IMR-90 (cell line): ENCODE results near the gene ART3. TPM values are rescaled to one million over a fixed set of nuclear protein-coding genes. Genes with fewer than 3 reads are reported as not detected.
A peak's percentile ranks its signal among the peaks of the same experiment; 100 is the strongest.

Source experiments
- ATAC-seq: fragments of 200-7000 bp; cut with Tn5 transposase; 2 replicates; pipeline ENCODE4 v1.9.1; 2020; ENCODE audit warnings: low read depth, mild to moderate bottlenecking, moderate library complexity
- BruUV-seq: library from RNA; stranded (reverse); fragments of 400-500 nt; replicated peaks from 2 replicates; lab custom pipeline; 2021; lab: Mats Ljungman, UMichigan
- CTCF ChIA-PET: fragments of 300-600 bp; formaldehyde crosslinking; extraction: SDS; loops from one replicate; lab custom pipeline; 2021; ENCODE audit warnings: antibody characterized with exemption; lab: Yijun Ruan, JAX
- POLR2A ChIA-PET: fragments of 300-600 bp; sonication (Branson Sonifier 250); formaldehyde crosslinking; loops from one replicate; lab custom pipeline; 2022; ENCODE audit warnings: antibody characterized with exemption; ENCODE audit not compliant: unreplicated experiment; lab: Charles Lee
- DNase-seq: peaks from one replicate; pipeline ENCODE4 v3.0.0; 2013
- H2AFZ ChIP-seq: replicated peaks from 2 replicates; pipeline ENCODE3; 2013; ENCODE audit warnings: low read length, mild to moderate bottlenecking; ENCODE audit not compliant: poor library complexity
- H2AK5ac ChIP-seq: 2 replicates; pipeline ENCODE4 v1.6.1; 2013; ENCODE audit warnings: low read depth, low read length, inconsistent platforms
- H2AK9ac ChIP-seq: replicated peaks from 2 replicates; pipeline ENCODE3; 2013; ENCODE audit warnings: mild to moderate bottlenecking, low read depth, low read length, moderate library complexity; ENCODE audit not compliant: poor library complexity
- H2BK120ac ChIP-seq: 2 replicates; pipeline ENCODE4 v1.6.1; 2013; ENCODE audit warnings: low read depth, low read length, inconsistent platforms
- H2BK15ac ChIP-seq: 3 replicates; pipeline ENCODE4 v1.6.1; 2013; ENCODE audit warnings: low read depth, low read length, inconsistent platforms
- H2BK20ac ChIP-seq: 2 replicates; pipeline ENCODE4 v1.6.1; 2013; ENCODE audit warnings: low read depth, mild to moderate bottlenecking, inconsistent platforms, low read length, moderate library complexity
- H2BK5ac ChIP-seq: 2 replicates; pipeline ENCODE4 v1.6.1; 2013; ENCODE audit warnings: mild to moderate bottlenecking, low read depth, low read length, inconsistent platforms; ENCODE audit not compliant: poor library complexity, severe bottlenecking
- H3K14ac ChIP-seq: replicated peaks from 2 replicates; pipeline ENCODE4 v1.6.1; 2013; ENCODE audit warnings: low read depth, low read length, inconsistent platforms
- H3K18ac ChIP-seq: 2 replicates; pipeline ENCODE4 v1.6.1; 2013; ENCODE audit warnings: low read depth, low read length, control low read depth
- H3K23ac ChIP-seq: 2 replicates; pipeline ENCODE4 v1.6.1; 2013; ENCODE audit warnings: low read depth, low read length, inconsistent platforms
- H3K27ac ChIP-seq: 2 replicates; pipeline ENCODE4 v1.5.1; 2013; ENCODE audit warnings: mild to moderate bottlenecking, control low read depth, low read length; ENCODE audit not compliant: insufficient read depth
- H3K27me3 ChIP-seq: 2 replicates; pipeline ENCODE4 v1.6.1; 2013; ENCODE audit warnings: low read length; ENCODE audit not compliant: control insufficient read depth, insufficient read depth
- H3K36me3 ChIP-seq: 2 replicates; pipeline ENCODE4 v1.6.1; 2013; ENCODE audit warnings: low read length, mixed read lengths; ENCODE audit not compliant: control insufficient read depth, insufficient read depth
- H3K4ac ChIP-seq: 2 replicates; pipeline ENCODE4 v1.6.1; 2013; ENCODE audit warnings: low read depth, low read length, inconsistent platforms
- H3K4me1 ChIP-seq: 2 replicates; pipeline ENCODE4 v1.6.1; 2013; ENCODE audit warnings: low read length, mixed read lengths; ENCODE audit not compliant: control insufficient read depth, insufficient read depth
- H3K4me2 ChIP-seq: 2 replicates; pipeline ENCODE4 v1.6.1; 2013; ENCODE audit warnings: low read depth, mild to moderate bottlenecking, control low read depth, low read length, moderate library complexity
- H3K4me3 ChIP-seq: 2 replicates; pipeline ENCODE4 v1.5.1; 2013; ENCODE audit warnings: low read depth, mild to moderate bottlenecking, control low read depth, low read length, moderate library complexity; ENCODE audit not compliant: insufficient read depth
- H3K56ac ChIP-seq: 2 replicates; pipeline ENCODE4 v1.6.1; 2013; ENCODE audit warnings: low read length, inconsistent platforms; ENCODE audit not compliant: insufficient read depth; ENCODE audit errors: extremely low read depth
- H3K79me1 ChIP-seq, 2 experiments: 2 replicates each; pipeline ENCODE4 v1.6.1; 2013; ENCODE audit warnings: low read length in 2 of 2, inconsistent platforms in 1 of 2, low read depth in 1 of 2
- H3K9ac ChIP-seq: 2 replicates; pipeline ENCODE4 v1.6.1; 2013; ENCODE audit warnings: low read depth, low read length, control low read depth
- H3K9me1 ChIP-seq: 2 replicates; pipeline ENCODE4 v1.6.1; 2013; ENCODE audit warnings: low read length, inconsistent platforms; ENCODE audit not compliant: insufficient read depth
- H3K9me3 ChIP-seq: 2 replicates; pipeline ENCODE4 v1.6.1; 2013; ENCODE audit warnings: low read length; ENCODE audit not compliant: control insufficient read depth, insufficient read depth
- H4K20me1 ChIP-seq: 2 replicates; pipeline ENCODE4 v1.6.1; 2013; ENCODE audit warnings: low read length, inconsistent platforms; ENCODE audit not compliant: insufficient read depth
- H4K5ac ChIP-seq: 2 replicates; pipeline ENCODE4 v1.6.1; 2013; ENCODE audit warnings: mild to moderate bottlenecking, low read depth, low read length, control low read depth
- H4K8ac ChIP-seq, 2 experiments: 2 replicates each; pipeline ENCODE4 v1.6.1; 2013; ENCODE audit warnings: low read depth in 2 of 2, low read length in 2 of 2, control low read depth in 1 of 2, inconsistent platforms in 1 of 2
- H4K91ac ChIP-seq: 2 replicates; pipeline ENCODE4 v1.6.1; 2013; ENCODE audit warnings: low read depth, low read length, inconsistent platforms; ENCODE audit not compliant: insufficient read depth
- BHLHE40 ChIP-seq: fragments of 150-350 bp; IDR thresholded peaks from 2 replicates; pipeline ENCODE4 v1.6.1; 2016; ENCODE audit warnings: mild to moderate bottlenecking, low read depth, low read length
- CEBPB ChIP-seq: IDR thresholded peaks from 2 replicates; pipeline ENCODE4 v1.6.1; 2012; ENCODE audit warnings: low read depth, low read length, improper control_type of control experiment
- CHD1 ChIP-seq: IDR thresholded peaks from 2 replicates; pipeline ENCODE4 v1.6.1; 2012; ENCODE audit warnings: low read depth, low read length, improper control_type of control experiment
- CTCF ChIP-seq: conservative IDR thresholded peaks from 2 replicates; pipeline ENCODE4 v1.5.1; 2012; ENCODE audit warnings: mild to moderate bottlenecking, low read depth, low read length, improper control_type of control experiment
- ELK1 ChIP-seq: fragments of 150-350 bp; IDR thresholded peaks from 2 replicates; pipeline ENCODE4 v1.6.1; 2016; ENCODE audit warnings: low read depth, mild to moderate bottlenecking, low read length, moderate library complexity, borderline replicate concordance
- FOS ChIP-seq: fragments of 150-350 bp; IDR thresholded peaks from 2 replicates; pipeline ENCODE4 v1.6.1; 2016; ENCODE audit warnings: low read depth, low read length
- MAFK ChIP-seq: IDR thresholded peaks from 2 replicates; pipeline ENCODE4 v1.6.1; 2012; ENCODE audit warnings: low read depth, low read length, improper control_type of control experiment
- MAZ ChIP-seq: IDR thresholded peaks from 2 replicates; pipeline ENCODE4 v1.6.1; 2012; ENCODE audit warnings: low read depth, mild to moderate bottlenecking, low read length, improper control_type of control experiment, moderate library complexity, borderline replicate concordance
- MXI1 ChIP-seq: IDR thresholded peaks from 2 replicates; pipeline ENCODE4 v1.6.1; 2012; ENCODE audit warnings: low read depth, mild to moderate bottlenecking, low read length, moderate library complexity, borderline replicate concordance
- NFE2L2 ChIP-seq: fragments of 150-350 bp; IDR thresholded peaks from 2 replicates; pipeline ENCODE4 v1.6.1; 2016; ENCODE audit warnings: low read depth, mild to moderate bottlenecking, low read length
- POLR2A ChIP-seq: IDR thresholded peaks from 2 replicates; pipeline ENCODE4 v1.6.1; 2012; ENCODE audit warnings: mild to moderate bottlenecking, low read depth, low read length
- RAD21 ChIP-seq: IDR thresholded peaks from 2 replicates; pipeline ENCODE4 v1.6.1; 2012; ENCODE audit warnings: low read length, improper control_type of control experiment
- RCOR1 ChIP-seq: IDR thresholded peaks from 2 replicates; pipeline ENCODE4 v1.6.1; 2012; ENCODE audit warnings: mild to moderate bottlenecking, low read length, improper control_type of control experiment; ENCODE audit not compliant: insufficient replicate concordance
- RFX5 ChIP-seq: IDR thresholded peaks from 2 replicates; pipeline ENCODE4 v1.8.0; 2012; ENCODE audit warnings: low read depth, mild to moderate bottlenecking, low read length, moderate library complexity
- SMC3 ChIP-seq: fragments of 150-350 bp; IDR thresholded peaks from 2 replicates; pipeline ENCODE4 v1.6.1; 2016; ENCODE audit warnings: low read depth, mild to moderate bottlenecking, antibody characterized with exemption, low read length, moderate library complexity
- USF2 ChIP-seq: fragments of 150-350 bp; IDR thresholded peaks from 2 replicates; pipeline ENCODE4 v1.6.1; 2017; ENCODE audit warnings: mild to moderate bottlenecking, antibody characterized with exemption, low read length, low read depth
- WGBS, 2 experiments: methylation state at CpG; one replicate each; pipeline versions ENCODE4 v1.1.5 to v1.1.7; 2013; ENCODE audit warnings: missing lambda C conversion rate in 2 of 2; ENCODE audit not compliant: insufficient read length in 1 of 2; ENCODE audit errors: extremely low coverage in 2 of 2; 5-methylcytosine and 5-hydroxymethylcytosine counted together
- dilution Hi-C: fragments of 300-500 bp; cut with HindIII; formaldehyde crosslinking; loops from one replicate; pipeline ENCODE4 v1.14.3; 2018; ENCODE audit warnings: low sequenced_read_pairs; ENCODE audit not compliant: unreplicated experiment
- in situ Hi-C: fragments of 300-500 bp; cut with MboI; formaldehyde crosslinking; loops from 3 replicates; pipeline ENCODE4 v1.14.3; 2019; ENCODE audit warnings: low sequenced_read_pairs, inconsistent platforms, mixed read lengths
- intact Hi-C: fragments of 100-400 bp; cut with micrococcal nuclease; formaldehyde crosslinking; loops from 2 replicates; pipeline ENCODE4 v1.10.0; 2022
- polyA plus RNA-seq, 3 experiments: library from polyadenylated mRNA; depleted of rRNA; stranded (reverse); fragments of >200 nt; gene quantifications; 2 replicates each; pipeline ENCODE4 v1.2.3, GENCODE V29; 2012; ENCODE audit warnings: low replicate concordance in 1 of 3
- total RNA-seq: library from RNA; depleted of rRNA; stranded (reverse); fragments of >200 nt; gene quantifications from 2 replicates; pipeline ENCODE4 v1.2.3, GENCODE V29; 2012

Gene ART3
- total and polyA plus RNA-seq, 2 of the 4 experiments (the other 2 are of a cell fraction): 0.15 TPM; not detected in 1

GRCh38 chr4:76066546-76066945 is 8.0 kb upstream of the ART3 start:
- Histone ChIP-seq H3K27ac (no peak overlapping the region), H2AFZ (no peak overlapping the region), H2AK5ac (no peak overlapping the region), H2BK5ac (no peak overlapping the region), H3K18ac (no peak overlapping the region), H3K14ac (no peak overlapping the region), H3K9ac (no peak overlapping the region), H3K56ac (no peak overlapping the region), H3K23ac (no peak overlapping the region), H2BK120ac (peak overlapping the region; percentile 8; the same call in 1 of the 2 replicates), H2AK9ac (no peak overlapping the region), H3K4me2 (no peak overlapping the region), H3K4me3 (no peak overlapping the region), H4K8ac (no peak overlapping the region), H2BK20ac (0 out of 2 replicates have a peak overlapping the region, but pooled peaks have one; percentile 32), H3K36me3 (no peaks in the 10 kb centered on the region), H3K79me1 (no peaks in the 10 kb centered on the region), H3K4ac (no peak overlapping the region), H4K20me1 (no peaks in the 10 kb centered on the region), H4K5ac (no peak overlapping the region; the same call in 1 of the 2 replicates), H4K91ac (no peak overlapping the region), H3K9me3 (no peaks in the 10 kb centered on the region), H2BK15ac (peak overlapping the region; percentile 53; the same call in 1 of the 3 replicates), H3K27me3 (no peaks in the 10 kb centered on the region; the same call in 1 of the 2 replicates), H3K4me1 (no peaks in the 10 kb centered on the region), H3K9me1 (no peaks in the 10 kb centered on the region)
- intact Hi-C loops: loop anchor here (10.0 kb wide), 1 partner anchor 152 kb away; no protein-coding TSS in a partner anchor
- no CpG with 5 or more reads among the region's 3 CpGs for WGBS, 2 experiments
- POLR2A ChIA-PET: no interaction called here
- no peak for DNase-seq
- no peak for TF ChIP-seq ELK1
- TF ChIP-seq CTCF: no peak
- TF ChIP-seq BHLHE40: no peak
- TF ChIP-seq POLR2A: no peak
- no peak for TF ChIP-seq CHD1
- no peak for TF ChIP-seq RCOR1
- TF ChIP-seq USF2: no peak
- no peak for TF ChIP-seq RFX5
- TF ChIP-seq MAFK: no peak
- TF ChIP-seq FOS: no peak
- no peak for TF ChIP-seq SMC3
- no peak for TF ChIP-seq RAD21
- TF ChIP-seq MXI1: no peak
- no peak for TF ChIP-seq CEBPB
- no peak for TF ChIP-seq NFE2L2
- TF ChIP-seq MAZ: no peak
- dilution Hi-C loops: no loop called here
- no peak for ATAC-seq
- CTCF ChIA-PET: interaction anchor here (0.6 to 2.0 kb wide), 2 partner anchors 55 to 71 kb away, joined by 4 to 13 read pairs; no protein-coding TSS in a partner anchor
- in situ Hi-C loops: loop anchor here (5.0 kb wide), 1 partner anchor 69 kb away; no protein-coding TSS in a partner anchor
- BruUV-seq: no TSS peak
